ENCODE data around the gene SFT2D3.
"Not testable (repeated sequence)": the region's sequence is repeated elsewhere in the genome, so short reads cannot be mapped to it uniquely, and the experiment has no call there.

SFT2D3 gene

GRCh38 chr2:127733113-127733815 lies 32.0 kb downstream of the SFT2D3 start:
- no peaks in the 10 kb centered on the region for H3K27me3 ChIP-seq (ENCODE audit: control insufficient read depth, insufficient read depth, low read length)
- H3K9ac ChIP-seq (ENCODE audit: low read length): no peak overlapping the region
- H3K9me3 ChIP-seq (ENCODE audit: control insufficient read depth, low read length): no peaks in the 10 kb centered on the region
- no peak overlapping the region for H3K4me3 ChIP-seq (ENCODE audit: low read length)
- no peaks in the 10 kb centered on the region for H3K4me1 ChIP-seq (ENCODE audit: control insufficient read depth, insufficient read depth, low read length)
- no peaks in the 10 kb centered on the region for H3K36me3 ChIP-seq (ENCODE audit: control insufficient read depth, insufficient read depth, low read length)

GRCh38 chr2:127733816-127734537 lies 32.7 kb downstream of the SFT2D3 start:
- Histone ChIP-seq H3K9ac (ENCODE audit: low read length) (no peak overlapping the region), H3K27me3 (ENCODE audit: control insufficient read depth, insufficient read depth, low read length) (no peaks in the 10 kb centered on the region), H3K36me3 (ENCODE audit: control insufficient read depth, insufficient read depth, low read length) (no peaks in the 10 kb centered on the region), H3K9me3 (ENCODE audit: control insufficient read depth, low read length) (no peaks in the 10 kb centered on the region), H3K4me3 (ENCODE audit: low read length) (no peak overlapping the region), H3K4me1 (ENCODE audit: control insufficient read depth, insufficient read depth, low read length) (no peaks in the 10 kb centered on the region)

- H3K36me3 ChIP-seq (ENCODE audit: control insufficient read depth, insufficient read depth, low read length): no peaks in the 10 kb centered on the region
- H3K4me3 ChIP-seq (ENCODE audit: low read length): no peak overlapping the region
- no peaks in the 10 kb centered on the region for H3K4me1 ChIP-seq (ENCODE audit: control insufficient read depth, insufficient read depth, low read length)
- no peaks in the 10 kb centered on the region for H3K27me3 ChIP-seq (ENCODE audit: control insufficient read depth, insufficient read depth, low read length)
- H3K9me3 ChIP-seq (ENCODE audit: control insufficient read depth, low read length): no peaks in the 10 kb centered on the region
- no peak overlapping the region for H3K9ac ChIP-seq (ENCODE audit: low read length)
Measured at GRCh38 chr2:127735044-127735443, 33.7 kb downstream of the SFT2D3 start.

- H3K4me1 ChIP-seq (ENCODE audit: control insufficient read depth, insufficient read depth, low read length): no peaks in the 10 kb centered on the region
- H3K9ac ChIP-seq (ENCODE audit: low read length): no peak overlapping the region
- no peaks in the 10 kb centered on the region for H3K27me3 ChIP-seq (ENCODE audit: control insufficient read depth, insufficient read depth, low read length)
- H3K4me3 ChIP-seq (ENCODE audit: low read length): no peak overlapping the region
- no peaks in the 10 kb centered on the region for H3K36me3 ChIP-seq (ENCODE audit: control insufficient read depth, insufficient read depth, low read length)
- no peaks in the 10 kb centered on the region for H3K9me3 ChIP-seq (ENCODE audit: control insufficient read depth, low read length)
Measured at GRCh38 chr2:127735537-127736399, 34.5 kb downstream of the SFT2D3 start.

- no peaks in the 10 kb centered on the region for H3K9me3 ChIP-seq (ENCODE audit: control insufficient read depth, low read length)
Measured at GRCh38 chr2:127737892-127738291, 36.6 kb downstream of the SFT2D3 start.

GRCh38 chr2:127739800-127740199 lies 38.5 kb downstream of the SFT2D3 start:
- no peaks in the 10 kb centered on the region for H3K4me1 ChIP-seq (ENCODE audit: control insufficient read depth, insufficient read depth, low read length)
- no peaks in the 10 kb centered on the region for H3K36me3 ChIP-seq (ENCODE audit: control insufficient read depth, insufficient read depth, low read length)
- no peaks in the 10 kb centered on the region for H3K9me3 ChIP-seq (ENCODE audit: control insufficient read depth, low read length)
- no peak overlapping the region for H3K9ac ChIP-seq (ENCODE audit: low read length)
- no peak overlapping the region for H3K4me3 ChIP-seq (ENCODE audit: low read length)
- no peaks in the 10 kb centered on the region for H3K27me3 ChIP-seq (ENCODE audit: control insufficient read depth, insufficient read depth, low read length)

More at GRCh38 chr2:127737892-127738291, 36.6 kb downstream of the SFT2D3 start:
- no peak overlapping the region for H3K9ac ChIP-seq (ENCODE audit: low read length)
- no peaks in the 10 kb centered on the region for H3K27me3 ChIP-seq (ENCODE audit: control insufficient read depth, insufficient read depth, low read length)
- no peaks in the 10 kb centered on the region for H3K4me1 ChIP-seq (ENCODE audit: control insufficient read depth, insufficient read depth, low read length)
- H3K36me3 ChIP-seq (ENCODE audit: control insufficient read depth, insufficient read depth, low read length): no peaks in the 10 kb centered on the region
- no peak overlapping the region for H3K4me3 ChIP-seq (ENCODE audit: low read length)

GRCh38 chr2:127740665-127741288 lies 39.5 kb downstream of the SFT2D3 start:
- Histone ChIP-seq H3K9me3 (ENCODE audit: control insufficient read depth, low read length) (no peaks in the 10 kb centered on the region), H3K9ac (ENCODE audit: low read length) (no peak overlapping the region), H3K36me3 (ENCODE audit: control insufficient read depth, insufficient read depth, low read length) (no peaks in the 10 kb centered on the region), H3K4me1 (ENCODE audit: control insufficient read depth, insufficient read depth, low read length) (no peaks in the 10 kb centered on the region), H3K4me3 (ENCODE audit: low read length) (no peak overlapping the region), H3K27me3 (ENCODE audit: control insufficient read depth, insufficient read depth, low read length) (no peaks in the 10 kb centered on the region)

- no peaks in the 10 kb centered on the region for H3K4me1 ChIP-seq (ENCODE audit: control insufficient read depth, insufficient read depth, low read length)
- no peaks in the 10 kb centered on the region for H3K36me3 ChIP-seq (ENCODE audit: control insufficient read depth, insufficient read depth, low read length)
- H3K9me3 ChIP-seq (ENCODE audit: control insufficient read depth, low read length): no peaks in the 10 kb centered on the region
- no peak overlapping the region for H3K9ac ChIP-seq (ENCODE audit: low read length)
- H3K27me3 ChIP-seq (ENCODE audit: control insufficient read depth, insufficient read depth, low read length): no peaks in the 10 kb centered on the region
- no peak overlapping the region for H3K4me3 ChIP-seq (ENCODE audit: low read length)
Measured at GRCh38 chr2:127743477-127744026, 42.3 kb downstream of the SFT2D3 start.

GRCh38 chr2:127747621-127748020 lies 46.3 kb downstream of the SFT2D3 start:
- Histone ChIP-seq H3K27me3 (ENCODE audit: control insufficient read depth, insufficient read depth, low read length) (no peaks in the 10 kb centered on the region), H3K4me1 (ENCODE audit: control insufficient read depth, insufficient read depth, low read length) (no peaks in the 10 kb centered on the region), H3K36me3 (ENCODE audit: control insufficient read depth, insufficient read depth, low read length) (no peaks in the 10 kb centered on the region), H3K9ac (ENCODE audit: low read length) (no peak overlapping the region), H3K4me3 (ENCODE audit: low read length) (no peak overlapping the region), H3K9me3 (ENCODE audit: control insufficient read depth, low read length) (no peaks in the 10 kb centered on the region)

GRCh38 chr2:127749537-127749936 lies 48.2 kb downstream of the SFT2D3 start:
- H3K36me3 ChIP-seq (ENCODE audit: control insufficient read depth, insufficient read depth, low read length); H3K4me3 ChIP-seq (ENCODE audit: low read length); H3K27me3 ChIP-seq (ENCODE audit: control insufficient read depth, insufficient read depth, low read length); H3K9me3 ChIP-seq (ENCODE audit: control insufficient read depth, low read length); H3K4me1 ChIP-seq (ENCODE audit: control insufficient read depth, insufficient read depth, low read length); H3K9ac ChIP-seq (ENCODE audit: low read length): not testable (repeated sequence)

GRCh38 chr2:127753374-127753773 lies 52.1 kb downstream of the SFT2D3 start:
- H3K4me1 ChIP-seq (ENCODE audit: control insufficient read depth, insufficient read depth, low read length): no peaks in the 10 kb centered on the region
- H3K9me3 ChIP-seq (ENCODE audit: control insufficient read depth, low read length): no peaks in the 10 kb centered on the region
- H3K27me3 ChIP-seq (ENCODE audit: control insufficient read depth, insufficient read depth, low read length): no peaks in the 10 kb centered on the region
- no peak overlapping the region for H3K4me3 ChIP-seq (ENCODE audit: low read length)
- no peaks in the 10 kb centered on the region for H3K36me3 ChIP-seq (ENCODE audit: control insufficient read depth, insufficient read depth, low read length)
- H3K9ac ChIP-seq (ENCODE audit: low read length): no peak overlapping the region
